GM23338 (cell line): Measurements from ENCODE around the gene GPR143. TPM values are rescaled to one million over a fixed set of nuclear protein-coding genes. Genes with fewer than 3 reads are reported as not detected.

Source experiments
- ATAC-seq: fragments of 200-7000 bp; cut with Tn5 transposase; 3 replicates; pipeline ENCODE4 v1.9.1; 2020
- DNase-seq: peaks from one replicate; pipeline ENCODE4 v3.0.0-alpha.2; 2015; ENCODE audit warnings: low spot score
- H2AFZ ChIP-seq: fragments of 200-600 bp; sonication (generic); 2 replicates; pipeline ENCODE4 v1.8.0; 2016; ENCODE audit warnings: antibody characterized with exemption, mild to moderate bottlenecking, moderate library complexity
- H3F3A ChIP-seq: fragments of 200-600 bp; sonication (generic); replicated peaks from 2 replicates; pipeline ENCODE4 v1.8.0; 2017; ENCODE audit warnings: antibody characterized with exemption, mixed run types, low read depth
- H3K27ac ChIP-seq: fragments of 200-600 bp; sonication (generic); 2 replicates; pipeline ENCODE4 v1.6.1; 2016; ENCODE audit warnings: low read depth
- H3K27me3 ChIP-seq: fragments of 200-600 bp; sonication (generic); 2 replicates; pipeline ENCODE4 v1.8.0; 2016; ENCODE audit warnings: mild to moderate bottlenecking, mixed run types, moderate library complexity; ENCODE audit not compliant: insufficient read depth
- H3K36me3 ChIP-seq: fragments of 200-600 bp; sonication (generic); 2 replicates; pipeline ENCODE4 v1.8.0; 2016; ENCODE audit warnings: mild to moderate bottlenecking; ENCODE audit not compliant: insufficient read depth
- H3K4me1 ChIP-seq: fragments of 200-600 bp; sonication (generic); 2 replicates; pipeline ENCODE4 v1.8.0; 2016; ENCODE audit warnings: mild to moderate bottlenecking, moderate library complexity; ENCODE audit not compliant: insufficient read depth
- H3K4me2 ChIP-seq: fragments of 200-600 bp; sonication (generic); 2 replicates; pipeline ENCODE4 v1.7.1; 2017; ENCODE audit warnings: mixed run types
- H3K4me3 ChIP-seq: fragments of 200-600 bp; sonication (generic); 2 replicates; pipeline ENCODE4 v1.6.1; 2016; ENCODE audit warnings: mixed run types
- H3K79me2 ChIP-seq: fragments of 200-600 bp; sonication (generic); replicated peaks from 2 replicates; pipeline ENCODE4 v1.8.0; 2017; ENCODE audit warnings: mild to moderate bottlenecking; ENCODE audit not compliant: insufficient read depth
- H3K9me2 ChIP-seq: fragments of 200-600 bp; sonication (generic); 2 replicates; pipeline ENCODE4 v1.8.0; 2017; ENCODE audit not compliant: insufficient read depth
- H4K20me1 ChIP-seq: fragments of 200-600 bp; sonication (generic); replicated peaks from 2 replicates; pipeline ENCODE4 v1.8.0; 2017; ENCODE audit warnings: mild to moderate bottlenecking; ENCODE audit not compliant: insufficient read depth
- H3K27ac Mint-ChIP-seq: 2 replicates; pipeline ENCODE4 v1.8.0; 2020; ENCODE audit warnings: inconsistent platforms, mild to moderate bottlenecking, moderate library complexity, mixed read lengths
- H3K27me3 Mint-ChIP-seq: 3 replicates; pipeline ENCODE4 v1.8.0; 2022; ENCODE audit warnings: low read depth, mild to moderate bottlenecking, moderate library complexity, mixed read lengths, inconsistent platforms; ENCODE audit not compliant: insufficient read depth, poor library complexity
- H3K36me3 Mint-ChIP-seq: 3 replicates; pipeline ENCODE4 v1.8.0; 2021; ENCODE audit warnings: low read depth, mild to moderate bottlenecking, inconsistent platforms, moderate library complexity, mixed read lengths
- H3K4me1 Mint-ChIP-seq: 3 replicates; pipeline ENCODE4 v1.8.0; 2020; ENCODE audit warnings: mild to moderate bottlenecking, inconsistent platforms, mixed read lengths
- H3K4me3 Mint-ChIP-seq: 3 replicates; pipeline ENCODE4 v1.8.0; 2021; ENCODE audit warnings: moderate library complexity, mild to moderate bottlenecking, inconsistent platforms, mixed read lengths
- H3K9me3 Mint-ChIP-seq: 3 replicates; pipeline ENCODE4 v1.8.0; 2020; ENCODE audit warnings: moderate library complexity, mild to moderate bottlenecking, inconsistent platforms, mixed read lengths
- CREB1 ChIP-seq: fragments of 250-450 bp; sonication (Bioruptor Pico); IDR thresholded peaks from 2 replicates; pipeline ENCODE4 v1.5.0; 2020; ENCODE audit warnings: low read depth, mild to moderate bottlenecking, moderate library complexity
- CTCF ChIP-seq, 2 experiments: fragments of 200-600 bp in 1 of 2; sonication (generic) in 1 of 2; conservative IDR thresholded peaks; 2 replicates each; pipeline versions ENCODE4 v1.5.1 to v1.6.1; 2016 to 2017; ENCODE audit warnings: antibody characterized with exemption in 2 of 2, low read depth in 2 of 2, mild to moderate bottlenecking in 2 of 2, moderate library complexity in 1 of 2
- ETS1 ChIP-seq: IDR thresholded peaks from 2 replicates; pipeline ENCODE4 v1.6.1; 2016; ENCODE audit warnings: antibody characterized with exemption
- EZH2 ChIP-seq: fragments of 200-600 bp; sonication (generic); IDR thresholded peaks from one replicate; pipeline ENCODE4 v1.8.0; 2017; ENCODE audit warnings: antibody characterized with exemption, mild to moderate bottlenecking, low read depth; ENCODE audit not compliant: unreplicated experiment
- EZH2phosphoT487 ChIP-seq: fragments of 200-600 bp; sonication (generic); IDR thresholded peaks from one replicate; pipeline ENCODE4 v1.8.1; 2018; ENCODE audit warnings: antibody characterized with exemption; ENCODE audit not compliant: unreplicated experiment
- JUNB ChIP-seq: IDR thresholded peaks from one replicate; pipeline ENCODE4 v1.6.1; 2016; ENCODE audit warnings: antibody characterized with exemption; ENCODE audit not compliant: unreplicated experiment
- NANOG ChIP-seq: IDR thresholded peaks from 2 replicates; pipeline ENCODE4 v1.6.1; 2016; ENCODE audit warnings: antibody characterized with exemption, borderline replicate concordance
- POLR2AphosphoS5 ChIP-seq: IDR thresholded peaks from 2 replicates; pipeline ENCODE4 v1.6.1; 2016; ENCODE audit warnings: antibody characterized with exemption, low read depth
- REST ChIP-seq: IDR thresholded peaks from one replicate; pipeline ENCODE4 v1.6.1; 2018; ENCODE audit warnings: antibody characterized with exemption; ENCODE audit not compliant: unreplicated experiment
- STAT1 ChIP-seq: IDR thresholded peaks from one replicate; pipeline ENCODE4 v1.6.1; 2016; ENCODE audit warnings: antibody characterized with exemption; ENCODE audit not compliant: unreplicated experiment
- ZNF114 ChIP-seq: fragments of 250-450 bp; sonication (Bioruptor Pico); IDR thresholded peaks from 2 replicates; pipeline ENCODE4 v1.5.0; 2020; ENCODE audit warnings: mild to moderate bottlenecking, moderate library complexity
- ZNF331 ChIP-seq: fragments of 250-450 bp; sonication (Bioruptor Pico); IDR thresholded peaks from 2 replicates; pipeline ENCODE4 v1.5.0; 2020; ENCODE audit warnings: low read depth, mild to moderate bottlenecking, moderate library complexity
- polyA plus RNA-seq: library from polyadenylated mRNA; unstranded; fragments of >200 nt; fragmentation: Nextera tagmentation; extraction: Ambion mirVana; gene quantifications from 2 replicates; pipeline ENCODE4 v1.2.1, GENCODE V29; 2016
- total RNA-seq: library from RNA; depleted of rRNA; stranded (reverse); fragments of >200 nt; shearing (Covaris generic); gene quantifications from 2 replicates; pipeline ENCODE4 v1.2.3, GENCODE V29; 2014
- TF ChIP-seq, protein P1 (sequence below): fragments of 250-450 bp; sonication (Bioruptor Pico); IDR thresholded peaks from 2 replicates; pipeline ENCODE4 v1.5.0; 2020; ENCODE audit warnings: mild to moderate bottlenecking, moderate library complexity

Gene GPR143
- total and polyA plus RNA-seq, 2 experiments from 2014 or later: 7.4 to 13.0 TPM

- Histone ChIP-seq H4K20me1 (no peaks in the 10 kb centered on the region), H3K4me3 (no peak overlapping the region), H3K27ac (no peak overlapping the region), H3K4me2 (no peak overlapping the region), H2AFZ (no peak overlapping the region), H3K36me3 (no peaks in the 10 kb centered on the region), H3K4me1 (no peaks in the 10 kb centered on the region), H3K9me2 (no peaks in the 10 kb centered on the region), H3K27me3 (no peaks in the 10 kb centered on the region), H3K79me2 (no peaks in the 10 kb centered on the region), H3F3A (no peaks in the 10 kb centered on the region)
- DNase-seq (no peak), ATAC-seq (no peak)
- TF ChIP-seq ZNF331 (CRISPR knock-in tag) (no peak), CTCF (conservative IDR thresholded peaks at IDR 0.05; ENCODE audit: low read depth in 2 of 2) (no peak), NANOG (no peak), STAT1 (no peak), CREB1 (no peak), JUNB (no peak), EZH2 (no peak), REST (no peak), EZH2phosphoT487 (no peak), ETS1 (no peak), ZNF114 (CRISPR knock-in tag) (no peak), POLR2AphosphoS5 (no peak)
- TF ChIP-seq, protein P1, sequence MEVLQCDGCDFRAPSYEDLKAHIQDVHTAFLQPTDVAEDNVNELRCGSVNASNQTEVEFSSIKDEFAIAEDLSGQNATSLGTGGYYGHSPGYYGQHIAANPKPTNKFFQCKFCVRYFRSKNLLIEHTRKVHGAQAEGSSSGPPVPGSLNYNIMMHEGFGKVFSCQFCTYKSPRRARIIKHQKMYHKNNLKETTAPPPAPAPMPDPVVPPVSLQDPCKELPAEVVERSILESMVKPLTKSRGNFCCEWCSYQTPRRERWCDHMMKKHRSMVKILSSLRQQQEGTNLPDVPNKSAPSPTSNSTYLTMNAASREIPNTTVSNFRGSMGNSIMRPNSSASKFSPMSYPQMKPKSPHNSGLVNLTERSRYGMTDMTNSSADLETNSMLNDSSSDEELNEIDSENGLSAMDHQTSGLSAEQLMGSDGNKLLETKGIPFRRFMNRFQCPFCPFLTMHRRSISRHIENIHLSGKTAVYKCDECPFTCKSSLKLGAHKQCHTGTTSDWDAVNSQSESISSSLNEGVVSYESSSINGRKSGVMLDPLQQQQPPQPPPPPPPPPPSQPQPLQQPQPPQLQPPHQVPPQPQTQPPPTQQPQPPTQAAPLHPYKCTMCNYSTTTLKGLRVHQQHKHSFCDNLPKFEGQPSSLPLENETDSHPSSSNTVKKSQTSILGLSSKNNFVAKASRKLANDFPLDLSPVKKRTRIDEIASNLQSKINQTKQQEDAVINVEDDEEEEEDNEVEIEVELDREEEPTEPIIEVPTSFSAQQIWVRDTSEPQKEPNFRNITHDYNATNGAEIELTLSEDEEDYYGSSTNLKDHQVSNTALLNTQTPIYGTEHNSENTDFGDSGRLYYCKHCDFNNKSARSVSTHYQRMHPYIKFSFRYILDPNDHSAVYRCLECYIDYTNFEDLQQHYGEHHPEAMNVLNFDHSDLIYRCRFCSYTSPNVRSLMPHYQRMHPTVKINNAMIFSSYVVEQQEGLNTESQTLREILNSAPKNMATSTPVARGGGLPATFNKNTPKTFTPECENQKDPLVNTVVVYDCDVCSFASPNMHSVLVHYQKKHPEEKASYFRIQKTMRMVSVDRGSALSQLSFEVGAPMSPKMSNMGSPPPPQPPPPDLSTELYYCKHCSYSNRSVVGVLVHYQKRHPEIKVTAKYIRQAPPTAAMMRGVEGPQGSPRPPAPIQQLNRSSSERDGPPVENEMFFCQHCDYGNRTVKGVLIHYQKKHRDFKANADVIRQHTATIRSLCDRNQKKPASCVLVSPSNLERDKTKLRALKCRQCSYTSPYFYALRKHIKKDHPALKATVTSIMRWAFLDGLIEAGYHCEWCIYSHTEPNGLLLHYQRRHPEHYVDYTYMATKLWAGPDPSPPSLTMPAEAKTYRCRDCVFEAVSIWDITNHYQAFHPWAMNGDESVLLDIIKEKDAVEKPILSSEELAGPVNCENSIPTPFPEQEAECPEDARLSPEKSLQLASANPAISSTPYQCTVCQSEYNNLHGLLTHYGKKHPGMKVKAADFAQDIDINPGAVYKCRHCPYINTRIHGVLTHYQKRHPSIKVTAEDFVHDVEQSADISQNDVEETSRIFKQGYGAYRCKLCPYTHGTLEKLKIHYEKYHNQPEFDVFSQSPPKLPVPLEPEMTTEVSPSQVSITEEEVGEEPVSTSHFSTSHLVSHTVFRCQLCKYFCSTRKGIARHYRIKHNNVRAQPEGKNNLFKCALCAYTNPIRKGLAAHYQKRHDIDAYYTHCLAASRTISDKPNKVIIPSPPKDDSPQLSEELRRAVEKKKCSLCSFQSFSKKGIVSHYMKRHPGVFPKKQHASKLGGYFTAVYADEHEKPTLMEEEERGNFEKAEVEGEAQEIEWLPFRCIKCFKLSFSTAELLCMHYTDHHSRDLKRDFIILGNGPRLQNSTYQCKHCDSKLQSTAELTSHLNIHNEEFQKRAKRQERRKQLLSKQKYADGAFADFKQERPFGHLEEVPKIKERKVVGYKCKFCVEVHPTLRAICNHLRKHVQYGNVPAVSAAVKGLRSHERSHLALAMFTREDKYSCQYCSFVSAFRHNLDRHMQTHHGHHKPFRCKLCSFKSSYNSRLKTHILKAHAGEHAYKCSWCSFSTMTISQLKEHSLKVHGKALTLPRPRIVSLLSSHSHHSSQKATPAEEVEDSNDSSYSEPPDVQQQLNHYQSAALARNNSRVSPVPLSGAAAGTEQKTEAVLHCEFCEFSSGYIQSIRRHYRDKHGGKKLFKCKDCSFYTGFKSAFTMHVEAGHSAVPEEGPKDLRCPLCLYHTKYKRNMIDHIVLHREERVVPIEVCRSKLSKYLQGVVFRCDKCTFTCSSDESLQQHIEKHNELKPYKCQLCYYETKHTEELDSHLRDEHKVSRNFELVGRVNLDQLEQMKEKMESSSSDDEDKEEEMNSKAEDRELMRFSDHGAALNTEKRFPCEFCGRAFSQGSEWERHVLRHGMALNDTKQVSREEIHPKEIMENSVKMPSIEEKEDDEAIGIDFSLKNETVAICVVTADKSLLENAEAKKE (CRISPR knock-in tag): no peak
- peaks cover 11% of the 10 kb centered on the region for H3K4me1 Mint-ChIP-seq
- H3K27me3 Mint-ChIP-seq: no peaks in the 10 kb centered on the region
- H3K27ac Mint-ChIP-seq: no peak overlapping the region
- no peak overlapping the region for H3K4me3 Mint-ChIP-seq
- H3K36me3 Mint-ChIP-seq: peaks cover 4% of the 10 kb centered on the region; the same call in 2 of the 3 replicates
- no peaks in the 10 kb centered on the region; the same call in 2 of the 3 replicates for H3K9me3 Mint-ChIP-seq
Measured at GRCh38 chrX:9678215-9678965, 87.3 kb downstream of the GPR143 start.
